Measurements from ENCODE around the gene TMEM127. TPM values are rescaled to one million over a fixed set of nuclear protein-coding genes. Genes with fewer than 3 reads are reported as not detected.

Gene TMEM127
- total and polyA plus RNA-seq, 2 experiments from 2014 or later: 34.0 to 43.6 TPM

GRCh38 chr2:96218508-96219131 is 47.2 kb downstream of the TMEM127 start:
- Histone ChIP-seq H3K9me3 (ENCODE audit: low read depth) (no peaks in the 10 kb centered on the region), H3K27me3 (replicated peaks; ENCODE audit: insufficient read depth) (no peaks in the 10 kb centered on the region), H3K9me2 (ENCODE audit: insufficient read depth) (no peaks in the 10 kb centered on the region), H3K4me1 (ENCODE audit: insufficient read depth) (no peaks in the 10 kb centered on the region), H3K27ac (no peak overlapping the region), H4K20me1 (ENCODE audit: insufficient read depth) (no peaks in the 10 kb centered on the region), H3K79me2 (ENCODE audit: insufficient read depth) (0 out of 2 replicates have a peak, but pooled peaks cover 8% of the 10 kb centered on the region), H2AFZ (no peak overlapping the region), H3K4me2 (ENCODE audit: unreplicated experiment) (no peak overlapping the region), H3K9ac (no peak overlapping the region), H3K4me3 (no peak overlapping the region), H3K36me3 (ENCODE audit: low read depth) (no peaks in the 10 kb centered on the region), H3F3A (ENCODE audit: insufficient read depth) (no peaks in the 10 kb centered on the region)
- no peak for DNase-seq
- in situ Hi-C loops (cut with MboI): no loop called here
- 95 to 96% methylated on average over 13 of the region's 13 CpGs for WGBS, 2 experiments (ENCODE audit: low coverage in 1 of 2, low lambda C conversion rate in 2 of 2, missing lambda C conversion rate in 2 of 2)
- TF ChIP-seq EZH2 (IDR thresholded peaks at IDR 0.05; ENCODE audit: insufficient read depth, poor library complexity, severe bottlenecking): no peak
- TF ChIP-seq EZH2phosphoT487 (IDR thresholded peaks at IDR 0.05; ENCODE audit: insufficient read depth, low read depth): no peak

DNA sequence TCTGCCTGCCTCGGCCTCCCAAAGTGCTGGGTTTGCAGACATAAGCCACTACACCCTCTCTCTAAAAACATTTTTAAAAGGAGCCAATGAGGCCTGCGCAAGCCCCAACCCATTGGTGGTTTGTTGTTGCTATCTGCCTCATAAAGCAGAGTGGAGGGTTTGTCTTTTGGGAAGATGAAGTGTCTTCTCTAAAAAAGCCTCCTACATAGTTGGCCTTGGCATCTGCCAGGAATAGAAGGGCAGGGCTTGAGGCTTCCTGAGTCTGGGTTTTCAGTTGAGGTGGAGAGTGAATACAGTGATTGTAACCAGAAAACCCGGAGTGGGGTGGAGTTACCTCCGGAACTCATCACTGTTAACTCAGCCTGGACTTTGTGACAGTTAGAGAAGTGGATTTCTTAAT is 51.2 kb downstream of the TMEM127 start:
- Histone ChIP-seq H3K9me3 (ENCODE audit: low read depth) (no peaks in the 10 kb centered on the region), H2AFZ (no peak overlapping the region), H4K20me1 (ENCODE audit: insufficient read depth) (no peaks in the 10 kb centered on the region), H3K27me3 (replicated peaks; ENCODE audit: insufficient read depth) (no peaks in the 10 kb centered on the region), H3K27ac (no peak overlapping the region), H3K4me2 (ENCODE audit: unreplicated experiment) (no peak overlapping the region), H3K4me3 (no peak overlapping the region), H3K9me2 (ENCODE audit: insufficient read depth) (no peaks in the 10 kb centered on the region), H3K4me1 (ENCODE audit: insufficient read depth) (0 out of 2 replicates have a peak, but pooled peaks cover 7% of the 10 kb centered on the region), H3K9ac (no peak overlapping the region), H3K36me3 (ENCODE audit: low read depth) (no peaks in the 10 kb centered on the region), H3K79me2 (ENCODE audit: insufficient read depth) (peaks cover 36% of the 10 kb centered on the region), H3F3A (ENCODE audit: insufficient read depth) (no peaks in the 10 kb centered on the region)
- WGBS, 2 experiments (ENCODE audit: low coverage in 1 of 2, low lambda C conversion rate in 2 of 2, missing lambda C conversion rate in 2 of 2): 99 to 100% methylated on average over 4 of the region's 4 CpGs
- no peak for TF ChIP-seq EZH2 (IDR thresholded peaks at IDR 0.05; ENCODE audit: insufficient read depth, poor library complexity, severe bottlenecking)
- no peak for TF ChIP-seq EZH2phosphoT487 (IDR thresholded peaks at IDR 0.05; ENCODE audit: insufficient read depth, low read depth)
- no peak for DNase-seq
- in situ Hi-C loops (cut with MboI): no loop called here

DNA sequence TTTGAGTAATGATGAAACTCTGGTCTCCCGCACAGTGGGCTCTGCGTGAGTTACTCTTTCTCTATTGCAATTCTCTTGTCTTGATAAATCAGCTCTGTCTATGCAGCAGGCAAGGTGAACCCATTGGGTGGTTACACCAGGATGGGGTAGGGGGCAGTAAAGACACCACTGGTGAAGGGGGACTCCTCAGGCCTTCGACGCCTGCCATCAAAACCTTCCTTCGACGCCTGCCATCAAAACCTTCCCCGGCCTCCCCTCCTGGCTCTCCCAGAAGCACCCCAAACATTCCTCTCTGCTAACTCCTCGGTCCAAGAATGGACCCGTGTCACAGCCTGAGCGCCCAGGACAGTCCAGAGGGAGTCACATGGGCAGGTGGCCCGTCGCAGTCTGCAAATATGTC is 52.4 kb downstream of the TMEM127 start:
- Histone ChIP-seq H3K27me3 (replicated peaks; ENCODE audit: insufficient read depth) (no peaks in the 10 kb centered on the region), H3K4me3 (no peak overlapping the region), H3K9ac (no peak overlapping the region), H3K4me1 (ENCODE audit: insufficient read depth) (0 out of 2 replicates have a peak, but pooled peaks cover 7% of the 10 kb centered on the region), H3K4me2 (ENCODE audit: unreplicated experiment) (no peak overlapping the region), H3K9me2 (ENCODE audit: insufficient read depth) (no peaks in the 10 kb centered on the region), H2AFZ (no peak overlapping the region), H3K79me2 (ENCODE audit: insufficient read depth) (peaks cover 38% of the 10 kb centered on the region), H3K36me3 (ENCODE audit: low read depth) (no peaks in the 10 kb centered on the region), H4K20me1 (ENCODE audit: insufficient read depth) (no peaks in the 10 kb centered on the region), H3F3A (ENCODE audit: insufficient read depth) (no peaks in the 10 kb centered on the region), H3K27ac (no peak overlapping the region), H3K9me3 (ENCODE audit: low read depth) (no peaks in the 10 kb centered on the region)
- 95 to 97% methylated on average over 12 of the region's 12 CpGs for WGBS, 2 experiments (ENCODE audit: low coverage in 1 of 2, low lambda C conversion rate in 2 of 2, missing lambda C conversion rate in 2 of 2)
- no peak for DNase-seq
- in situ Hi-C loops (cut with MboI): no loop called here
- TF ChIP-seq EZH2phosphoT487 (IDR thresholded peaks at IDR 0.05; ENCODE audit: insufficient read depth, low read depth) (no peak), EZH2 (IDR thresholded peaks at IDR 0.05; ENCODE audit: insufficient read depth, poor library complexity, severe bottlenecking) (no peak)

DNA sequence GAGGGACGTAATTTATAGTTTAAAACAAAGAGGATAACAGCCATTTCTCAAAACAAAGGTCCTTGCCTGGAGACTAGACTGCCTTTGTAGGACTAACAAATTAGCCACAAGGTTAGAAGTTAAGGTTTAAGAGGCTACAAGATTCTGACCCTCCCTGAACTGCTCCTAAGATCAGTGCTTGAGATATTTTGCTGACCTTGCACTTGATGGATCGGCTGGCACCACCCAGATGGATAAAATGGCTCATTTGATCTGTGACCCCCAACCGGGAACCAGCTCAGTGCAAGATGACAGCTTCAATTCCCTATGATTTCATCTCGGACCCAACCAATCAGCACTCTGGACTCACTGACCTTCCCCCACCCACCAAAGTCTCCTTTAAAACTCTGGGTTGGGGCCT is 53.5 kb downstream of the TMEM127 start:
- in situ Hi-C loops (cut with MboI): no loop called here
- DNase-seq: no peak
- 87% methylated on average over 4 of the region's 4 CpGs for WGBS, 2 experiments (ENCODE audit: low coverage in 1 of 2, low lambda C conversion rate in 2 of 2, missing lambda C conversion rate in 2 of 2)

More for the DNA sequence above, 53.5 kb downstream of the TMEM127 start:
- H3K27me3 ChIP-seq (replicated peaks; ENCODE audit: insufficient read depth): no peaks in the 10 kb centered on the region
- no peaks in the 10 kb centered on the region for H4K20me1 ChIP-seq (ENCODE audit: insufficient read depth)
- H3K27ac ChIP-seq: no peak overlapping the region
- H3K4me3 ChIP-seq: no peak overlapping the region
- peaks cover 43% of the 10 kb centered on the region for H3K79me2 ChIP-seq (ENCODE audit: insufficient read depth)
- 0 out of 2 replicates have a peak, but pooled peaks cover 7% of the 10 kb centered on the region for H3K4me1 ChIP-seq (ENCODE audit: insufficient read depth)
- H3K9me2 ChIP-seq (ENCODE audit: insufficient read depth): no peaks in the 10 kb centered on the region
- H3K36me3 ChIP-seq (ENCODE audit: low read depth): no peaks in the 10 kb centered on the region
- TF ChIP-seq EZH2 (IDR thresholded peaks at IDR 0.05; ENCODE audit: insufficient read depth, poor library complexity, severe bottlenecking) (no peak), EZH2phosphoT487 (IDR thresholded peaks at IDR 0.05; ENCODE audit: insufficient read depth, low read depth) (no peak)
- H2AFZ ChIP-seq: no peak overlapping the region
- H3F3A ChIP-seq (ENCODE audit: insufficient read depth): peaks cover 5% of the 10 kb centered on the region; the same call in 1 of the 2 replicates
- H3K9ac ChIP-seq: no peak overlapping the region
- H3K4me2 ChIP-seq (ENCODE audit: unreplicated experiment): no peak overlapping the region
- no peaks in the 10 kb centered on the region for H3K9me3 ChIP-seq (ENCODE audit: low read depth)
